Stimulated activated CD4-positive, alpha-beta T cell treated with anti-CD3 and anti-CD28 coated beads, Interleukin-1b, Interleukin-23, amount 100 ng/mL, for 48 hours (primary cell): ENCODE results near the gene CTCFL.
"Not testable (repeated sequence)": the region's sequence is repeated elsewhere in the genome, so short reads cannot be mapped to it uniquely, and the experiment has no call there.

Experiments
- DNase-seq: peaks from one replicate; pipeline ENCODE4 v3.0.0-alpha.2; 2020

CTCFL gene

GRCh38 chr20:57504411-57504810 is 20.5 kb downstream of the CTCFL start:
- DNase-seq = no peak

DNA sequence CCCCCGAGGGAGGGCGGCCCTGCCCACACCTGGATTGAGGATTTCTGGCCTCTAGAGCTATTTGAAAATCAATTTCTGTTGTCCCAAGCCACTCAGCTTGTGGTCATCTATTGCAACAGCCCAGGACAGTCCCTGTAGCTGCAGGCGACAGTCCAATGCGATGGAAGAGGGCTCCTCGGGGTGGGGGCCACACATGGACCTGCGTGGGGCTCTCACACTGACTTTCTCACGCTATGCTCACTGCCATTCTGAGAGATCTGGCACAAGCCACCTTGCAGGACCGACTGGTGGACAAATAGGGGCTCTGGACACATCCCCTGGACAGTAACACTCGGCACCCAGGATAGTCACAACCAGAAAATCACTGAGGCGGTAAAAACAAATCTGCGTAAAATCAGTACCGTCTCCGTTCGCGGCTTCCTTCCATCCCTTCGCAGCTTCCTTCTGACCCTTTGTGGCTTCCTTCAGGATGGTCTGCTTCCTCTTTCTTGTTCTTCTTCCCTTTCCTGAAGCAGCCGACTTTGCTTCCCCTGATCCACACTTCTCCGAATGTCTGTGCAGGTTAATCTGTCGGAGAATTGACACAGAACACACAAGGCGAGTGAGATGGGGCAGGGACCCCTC is 21.8 kb downstream of the CTCFL start:
- no peak for DNase-seq

- DNase-seq = no peak
Observed at GRCh38 chr20:57502336-57502700, 22.6 kb downstream of the CTCFL start.

DNA sequence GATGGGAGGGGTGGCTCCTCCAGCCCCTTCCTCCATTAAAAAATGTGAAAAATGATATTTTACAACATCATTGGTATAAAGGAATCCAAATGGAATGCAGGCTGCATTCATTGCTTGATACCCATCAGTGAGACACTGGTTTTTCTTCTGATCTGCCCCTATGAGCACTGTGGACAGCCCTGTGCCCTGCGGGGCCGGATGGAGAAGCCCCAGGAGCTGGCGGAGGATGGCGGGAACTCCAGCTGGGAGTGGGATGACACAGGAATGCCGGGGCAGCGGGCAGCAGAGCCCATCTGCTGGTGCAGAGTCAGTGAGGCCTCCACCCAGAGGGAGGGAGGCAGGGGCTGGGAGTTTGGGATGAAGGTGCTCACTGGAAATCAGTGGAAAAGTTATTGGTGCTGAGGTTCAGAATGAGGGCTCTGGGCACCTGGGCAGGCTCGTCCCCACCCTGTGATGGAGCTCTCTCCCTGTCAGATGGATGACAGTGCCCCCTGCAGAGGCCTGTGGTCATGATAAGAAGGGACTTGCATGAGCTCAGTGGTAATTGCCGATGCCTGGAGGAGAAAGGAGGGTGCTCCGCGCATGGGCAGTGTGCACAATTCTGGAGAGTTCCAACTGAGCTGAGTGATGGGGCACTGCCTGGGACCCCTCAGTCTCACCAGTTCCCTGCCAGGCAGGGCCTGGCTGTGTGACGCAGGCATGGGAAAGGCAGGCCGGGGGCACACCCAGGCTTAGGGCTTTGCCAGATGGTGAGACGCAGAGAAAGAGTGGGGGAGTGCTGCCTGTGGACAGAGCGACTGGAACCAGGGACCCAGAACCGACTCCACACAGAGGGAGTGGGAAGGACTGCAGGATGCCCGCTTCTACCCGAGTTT is 23.2 kb downstream of the CTCFL start:
- no peak for DNase-seq

DNA sequence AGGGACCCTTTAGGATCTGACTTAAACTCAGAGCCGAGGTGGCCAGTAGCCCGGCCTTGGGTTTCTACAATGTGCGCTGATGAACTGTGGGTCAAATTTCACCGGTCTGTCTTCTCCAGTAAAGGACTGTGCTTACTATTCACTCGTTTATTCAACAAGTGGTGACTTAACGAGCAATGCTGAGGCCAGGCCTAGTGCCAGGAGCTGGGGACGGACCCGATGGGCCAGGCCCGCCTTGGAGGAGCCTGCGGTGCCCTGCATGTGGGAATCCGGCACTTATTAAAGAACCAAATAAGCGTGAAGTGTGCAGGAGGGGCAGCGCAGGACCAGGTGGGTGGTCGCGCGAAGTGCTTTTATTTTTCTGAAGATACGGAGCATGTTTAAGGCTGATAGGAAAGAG is 24.0 kb downstream of the CTCFL start:
- no peak for DNase-seq

- DNase-seq = no peak
Observed at GRCh38 chr20:57500235-57500634, 24.7 kb downstream of the CTCFL start.

GRCh38 chr20:57499676-57500075 is 25.3 kb downstream of the CTCFL start:
- no peak for DNase-seq

DNA sequence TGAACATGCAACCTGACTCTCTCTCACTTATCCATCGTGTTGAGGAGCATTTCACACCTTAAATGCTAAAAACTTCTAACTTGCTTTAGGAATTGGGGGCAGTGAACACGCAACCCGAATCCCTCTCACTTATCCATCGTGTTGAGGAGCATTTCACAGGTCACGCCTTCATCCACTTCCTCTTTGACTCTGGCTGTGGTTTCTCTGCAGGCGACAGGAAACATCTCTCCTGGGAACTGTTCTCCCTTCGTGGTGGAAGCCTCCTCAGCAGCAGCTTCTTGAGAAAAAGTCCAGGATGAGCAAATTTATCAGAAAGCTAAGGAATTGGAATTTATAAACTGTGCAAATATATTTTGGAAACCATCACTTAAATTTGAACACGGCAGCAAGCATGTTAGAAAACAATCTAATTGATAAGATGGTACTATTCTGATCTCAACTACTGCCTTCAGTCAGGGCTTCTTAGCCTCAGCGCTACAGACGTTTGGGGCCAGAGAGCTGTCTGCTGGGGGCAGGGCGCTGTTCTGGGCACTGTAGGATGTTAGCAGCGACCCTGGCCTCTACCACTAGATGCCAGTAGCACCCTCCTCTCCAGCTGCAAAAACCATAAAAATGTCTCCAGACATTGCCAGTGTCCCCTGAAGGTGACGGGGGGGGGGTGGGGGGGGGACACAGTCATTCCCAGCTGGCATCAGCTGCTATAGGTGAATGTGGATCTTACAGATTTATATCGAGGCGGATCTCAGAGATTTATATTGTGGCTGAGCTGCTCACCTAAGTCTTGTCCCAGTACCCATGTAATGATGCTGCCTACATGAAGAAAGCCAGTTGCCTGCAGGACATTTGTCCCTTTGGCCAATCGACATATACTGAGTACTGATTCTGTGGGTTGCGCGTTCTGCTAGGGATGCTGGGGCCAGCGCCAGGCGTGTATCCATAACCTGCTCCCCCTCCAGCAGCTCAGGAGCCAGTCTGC is 26.2 kb downstream of the CTCFL start:
- peak; percentile 44 for DNase-seq

DNA sequence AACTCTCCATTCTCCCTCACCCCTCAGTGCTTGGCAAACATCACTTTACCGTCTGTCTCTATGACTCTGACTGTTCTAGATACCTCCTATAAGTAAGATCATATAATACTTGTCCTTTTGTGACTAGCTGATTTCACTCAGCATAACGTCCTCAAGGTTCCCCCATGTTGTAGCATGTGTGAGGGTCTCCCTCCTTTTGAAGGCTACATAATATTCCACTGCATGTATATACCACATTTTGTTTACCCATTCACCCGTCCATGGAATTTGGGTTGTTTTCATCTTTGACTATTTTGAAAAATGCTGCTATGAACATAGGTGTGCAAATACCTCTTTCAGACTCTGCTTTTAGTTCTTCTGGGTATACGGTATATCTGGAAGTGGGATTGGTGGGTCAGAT is 28.3 kb downstream of the CTCFL start:
- DNase-seq = no peak

DNA sequence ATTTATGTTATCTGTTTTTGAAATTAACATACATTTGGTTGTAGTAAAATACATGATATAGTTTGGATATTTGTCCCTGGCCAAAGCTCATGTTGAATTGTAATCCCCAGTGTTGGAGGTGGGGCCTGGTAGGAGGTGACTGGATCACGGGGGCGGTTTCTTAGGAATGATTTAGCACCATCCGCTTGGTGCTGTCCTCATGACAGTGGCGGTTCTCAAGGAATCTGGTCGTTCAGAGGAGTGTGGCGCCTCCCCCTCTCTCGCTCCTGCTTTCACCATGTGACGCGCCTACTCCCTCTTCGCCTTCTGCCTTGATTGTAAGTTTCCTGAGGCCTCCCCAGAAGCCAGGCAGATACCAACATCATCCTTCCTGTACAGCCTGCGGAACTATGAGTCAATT is 29.0 kb downstream of the CTCFL start:
- DNase-seq = no peak

DNA sequence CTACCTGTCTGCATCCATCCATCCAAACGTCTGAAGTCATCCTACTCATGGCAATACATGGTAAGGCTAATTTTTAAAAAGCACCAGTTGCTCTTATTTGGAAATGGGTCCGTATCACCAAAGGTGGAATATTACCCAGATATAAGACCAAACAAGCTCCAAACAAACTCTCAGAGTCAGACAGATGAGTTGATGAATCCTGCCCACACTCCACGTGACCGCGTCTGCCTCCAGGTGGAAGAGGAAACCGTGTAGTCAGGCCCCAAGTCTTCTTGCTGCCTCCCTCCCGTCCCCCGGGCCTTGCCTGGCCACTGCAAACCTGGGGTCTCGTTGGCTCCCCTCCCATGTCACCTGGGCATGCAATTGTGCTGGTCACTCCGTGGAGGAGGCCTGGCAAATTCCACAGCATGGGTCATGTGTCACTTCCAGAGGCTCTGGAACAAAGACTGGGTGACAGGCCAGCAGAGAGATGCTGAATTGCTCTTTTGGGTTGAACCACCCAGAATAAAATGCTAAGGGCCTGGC is 31.8 kb downstream of the CTCFL start:
- no peak for DNase-seq

- DNase-seq = no peak
Observed at GRCh38 chr20:57491373-57491772, 33.6 kb downstream of the CTCFL start.

GRCh38 chr20:57488277-57488676 is 36.7 kb downstream of the CTCFL start:
- not testable (repeated sequence) for DNase-seq

- DNase-seq = no peak
Observed at GRCh38 chr20:57485770-57486169, 39.2 kb downstream of the CTCFL start.

DNA sequence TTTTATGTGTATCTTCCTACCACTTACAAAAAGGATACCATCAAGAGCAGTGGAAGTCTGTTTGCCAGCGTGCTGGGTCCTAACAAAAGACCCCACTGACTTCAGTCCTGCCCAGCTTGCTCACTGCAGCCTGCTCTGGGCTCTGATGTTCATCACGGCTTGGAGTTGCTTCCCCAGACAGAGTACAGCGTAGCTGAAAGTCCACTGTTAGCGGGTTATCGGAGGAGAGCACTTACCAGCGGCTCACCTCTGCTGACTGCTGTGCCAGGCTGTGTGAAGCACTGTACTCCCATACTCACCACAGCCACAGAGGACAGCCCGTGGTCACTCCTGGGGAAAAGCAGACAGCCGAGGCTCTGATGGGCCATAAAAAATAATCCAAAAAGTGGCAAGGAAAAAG is 40.2 kb downstream of the CTCFL start:
- DNase-seq = no peak

DNA sequence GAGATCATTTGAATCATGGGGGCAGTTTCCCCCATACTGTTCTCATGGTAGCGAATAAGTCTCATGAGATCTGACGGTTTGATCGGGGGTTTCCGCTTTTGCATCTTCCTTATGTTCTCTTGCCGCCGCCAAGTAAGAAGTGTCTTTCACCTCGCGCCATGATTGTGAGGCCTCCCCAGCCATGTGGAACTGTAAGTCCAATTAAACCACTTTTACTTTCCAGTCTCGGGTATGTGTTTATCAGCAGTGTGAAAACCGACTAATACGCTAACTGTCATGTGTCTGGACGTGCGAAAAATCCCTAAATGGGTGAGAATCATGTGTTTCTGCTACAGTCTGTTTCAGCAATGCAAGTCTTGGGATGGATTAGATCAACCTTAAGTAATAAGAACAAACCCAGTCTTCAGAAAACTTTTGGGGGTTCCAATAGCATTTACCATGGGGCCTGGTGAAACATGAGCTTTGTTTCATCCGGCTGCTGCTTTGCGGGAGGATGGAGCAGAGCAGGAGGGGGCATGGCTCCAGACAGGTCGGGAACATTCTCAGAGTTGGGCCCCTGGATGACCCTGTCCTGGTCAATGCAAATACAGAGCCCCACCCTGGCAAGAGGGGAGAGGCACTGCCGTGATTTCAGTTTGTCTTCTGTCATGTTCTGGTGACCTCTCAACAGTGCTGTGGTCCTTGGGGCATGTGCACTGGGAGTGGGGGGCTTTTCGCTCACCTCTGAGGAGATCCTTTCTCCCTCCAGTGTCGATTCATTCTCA is 41.5 kb downstream of the CTCFL start:
- no peak for DNase-seq

DNA sequence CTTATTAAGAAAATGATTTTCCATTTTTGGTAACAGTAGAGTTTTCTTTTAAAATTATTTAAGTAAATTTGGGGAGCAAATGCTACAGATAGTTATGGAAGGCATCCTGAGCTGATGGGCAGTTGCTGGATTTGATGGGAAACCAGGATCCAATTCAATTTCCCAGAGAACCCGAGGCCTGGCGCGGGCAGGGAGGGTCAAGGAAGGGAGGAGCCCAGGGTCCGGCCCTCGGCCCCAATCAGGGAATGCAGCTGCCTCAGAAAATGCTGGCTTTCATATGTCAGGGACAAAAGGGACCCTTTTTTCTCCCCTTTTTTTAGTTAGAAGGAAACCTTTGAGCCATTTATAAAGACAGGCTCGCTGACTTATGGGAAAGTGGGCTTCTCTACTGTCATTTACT is 42.1 kb downstream of the CTCFL start:
- no peak for DNase-seq

GRCh38 chr20:57482148-57482547 is 42.8 kb downstream of the CTCFL start:
- DNase-seq = no peak

- DNase-seq = no peak
Observed at GRCh38 chr20:57481281-57481711, 43.6 kb downstream of the CTCFL start.

DNA sequence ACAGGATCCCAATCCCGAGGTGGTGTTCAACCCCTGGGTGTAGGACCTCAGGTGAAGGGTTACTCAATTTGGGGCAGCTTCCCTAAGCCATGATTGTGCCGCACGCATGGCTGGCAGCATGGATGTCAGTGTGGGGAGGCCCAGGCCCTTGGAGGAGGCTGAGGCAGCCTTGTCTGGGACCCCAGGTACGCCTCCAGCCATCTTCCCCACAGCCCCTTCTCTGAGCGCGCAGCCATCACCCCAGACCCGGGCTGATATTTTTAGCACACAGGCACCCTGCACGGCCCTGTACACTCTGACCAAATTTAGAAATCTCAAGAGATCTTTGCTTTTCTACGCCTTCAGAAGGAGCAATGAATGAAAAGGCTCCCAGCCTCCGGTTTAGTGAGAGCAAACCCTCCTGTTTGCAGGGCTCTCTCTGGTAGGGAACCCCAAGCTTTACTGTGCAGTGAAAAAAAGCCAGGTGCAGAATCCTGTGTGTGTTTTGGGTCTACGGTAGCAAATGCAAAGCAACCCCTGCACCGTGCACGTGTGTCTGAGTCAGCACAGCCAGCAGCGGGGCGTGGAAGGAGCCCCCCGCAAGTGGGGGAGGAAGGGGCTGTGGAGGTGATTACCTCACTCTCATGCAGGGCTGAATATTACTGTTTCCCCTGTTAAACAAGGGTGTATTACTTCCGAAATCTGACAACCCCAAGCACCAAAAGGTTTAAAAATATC is 44.3 kb downstream of the CTCFL start:
- no peak for DNase-seq

GRCh38 chr20:57479196-57479595 is 45.7 kb downstream of the CTCFL start:
- DNase-seq = no peak

- DNase-seq = no peak
Observed at GRCh38 chr20:57478176-57478575, 46.8 kb downstream of the CTCFL start.
